ENCODE data around the gene KCNE3.

KCNE3 gene, protein sequence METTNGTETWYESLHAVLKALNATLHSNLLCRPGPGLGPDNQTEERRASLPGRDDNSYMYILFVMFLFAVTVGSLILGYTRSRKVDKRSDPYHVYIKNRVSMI

GRCh38 chr11:74466916-74467885 lies at the start of gene KCNE3:
KCNE3 (minus strand) TSS chr11:74467549; CDS start chr11:74457563, 9,986 bp downstream.
- DNase-seq (ENCODE audit: low spot score), result peak; percentile 82

DNA sequence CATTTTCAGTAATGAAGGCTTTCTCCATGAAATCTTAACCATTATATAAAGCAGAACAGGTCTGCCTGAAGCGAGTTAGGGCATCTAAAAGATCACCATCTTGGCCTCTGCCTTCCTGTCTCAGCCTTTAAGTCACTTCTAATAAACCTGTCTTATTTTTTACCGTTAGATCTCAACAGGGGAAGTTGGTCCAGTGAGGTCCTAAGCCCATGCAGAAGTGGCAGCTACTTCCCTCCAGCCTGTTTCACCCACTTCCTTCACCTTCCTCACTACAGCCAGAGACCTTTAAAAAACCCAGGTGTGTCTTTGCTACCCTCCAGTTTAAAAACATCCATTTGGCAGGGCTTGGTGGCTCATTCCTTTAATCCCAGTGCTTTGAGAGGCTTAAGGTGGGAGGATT lies 40.2 kb upstream of the KCNE3 start:
- no peak for DNase-seq (ENCODE audit: low spot score)

DNA sequence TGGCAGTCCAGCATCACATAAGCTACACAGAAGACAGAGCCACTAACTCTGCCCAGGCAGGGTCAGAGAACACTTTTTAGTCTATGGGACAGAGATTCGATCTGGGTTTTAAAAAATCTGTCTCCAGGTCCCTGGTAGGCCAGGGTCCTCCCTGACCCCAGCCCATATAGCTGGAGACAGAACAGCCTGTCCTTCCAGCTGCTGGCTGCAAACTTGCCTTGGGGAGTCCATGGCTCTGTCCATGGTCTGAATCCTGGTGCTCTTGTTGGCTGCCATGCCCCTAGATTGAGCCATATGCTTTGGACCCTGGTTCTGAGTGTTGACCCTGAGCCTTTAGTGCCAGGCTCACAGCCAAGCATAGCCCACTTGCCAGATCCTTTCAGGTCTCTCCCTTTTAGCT lies 39.5 kb upstream of the KCNE3 start:
- peak; percentile 39 for DNase-seq (ENCODE audit: low spot score)

- DNase-seq (ENCODE audit: low spot score), result no peak
These were observed 38.6 kb upstream of the KCNE3 start for GRCh38 chr11:74505911-74506310.

- no peak for DNase-seq (ENCODE audit: low spot score)
These were observed 36.8 kb upstream of the KCNE3 start for GRCh38 chr11:74504100-74504691.

GRCh38 chr11:74494916-74495315 lies 27.6 kb upstream of the KCNE3 start:
- DNase-seq (ENCODE audit: low spot score), result no peak

DNA sequence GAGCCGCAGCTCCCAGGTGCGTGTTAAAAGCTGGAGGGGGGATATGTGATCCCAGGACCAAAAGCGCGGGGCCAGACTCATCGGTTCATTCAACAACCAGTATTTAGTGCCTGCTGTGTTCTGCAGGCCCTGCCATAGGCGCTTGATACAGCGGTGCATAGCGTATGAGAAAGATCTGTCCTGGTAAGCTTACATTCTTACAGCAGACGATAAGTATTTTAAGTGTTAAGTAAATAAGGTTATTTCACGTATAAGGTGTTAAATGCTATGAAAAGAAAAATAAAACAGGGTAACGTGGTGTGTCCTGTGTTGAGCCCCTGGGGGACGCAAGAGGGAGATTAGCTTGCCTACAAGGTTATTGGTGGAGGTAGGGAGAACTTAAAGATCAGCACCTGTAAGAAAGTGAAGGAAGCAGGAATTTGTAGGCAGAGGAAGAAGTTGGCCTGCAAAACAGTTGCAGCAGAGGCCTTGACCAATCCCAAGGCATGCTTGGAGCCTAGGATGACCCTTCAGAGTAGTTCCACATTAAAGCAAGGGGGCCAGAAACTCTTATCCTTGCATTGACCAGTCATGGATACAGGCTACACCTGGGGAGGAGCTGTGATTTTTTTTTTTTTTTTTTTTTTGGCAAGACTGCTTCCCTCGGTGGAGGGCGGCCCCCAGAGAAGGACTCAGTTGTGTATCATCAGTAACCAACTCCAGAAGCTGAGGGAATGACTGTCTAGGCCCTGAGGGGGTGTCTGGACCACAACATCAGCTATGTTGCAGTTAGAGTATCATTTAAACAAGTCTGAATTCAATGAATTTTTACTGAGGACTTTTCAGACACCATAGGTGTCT lies 26.7 kb upstream of the KCNE3 start:
- no peak for DNase-seq (ENCODE audit: low spot score)

GRCh38 chr11:74492974-74493790 lies 25.8 kb upstream of the KCNE3 start, which contains the start of gene LIPT2:
LIPT2 (minus strand) TSS chr11:74493724; CDS start chr11:74493703, 21 bp downstream.
- DNase-seq (ENCODE audit: low spot score), result peak; percentile 94

DNA sequence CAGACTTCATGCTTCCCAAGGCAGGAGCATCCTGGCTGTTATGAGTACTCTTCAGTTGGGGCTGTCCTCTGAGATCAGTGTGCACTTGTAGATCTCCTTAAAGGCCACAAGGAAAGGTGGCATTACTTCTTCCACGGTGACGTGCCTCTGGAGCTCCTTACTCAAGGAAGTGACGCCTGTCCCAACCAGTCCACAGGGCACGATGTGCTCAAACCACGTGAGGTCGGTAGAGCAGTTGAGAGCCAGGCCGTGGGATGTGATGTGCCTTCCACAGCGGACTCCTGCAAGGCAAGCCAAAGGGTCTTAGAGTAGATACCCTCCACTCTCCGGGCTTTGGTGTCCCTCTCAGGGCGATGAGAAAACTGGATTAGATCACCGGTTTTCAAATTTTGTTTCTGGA lies 24.7 kb upstream of the KCNE3 start:
- DNase-seq (ENCODE audit: low spot score), result no peak

- DNase-seq (ENCODE audit: low spot score), result no peak
These were observed 23.6 kb upstream of the KCNE3 start for GRCh38 chr11:74490941-74491340.

- no peak for DNase-seq (ENCODE audit: low spot score)
These were observed 20.5 kb upstream of the KCNE3 start for GRCh38 chr11:74487875-74488274.

- DNase-seq (ENCODE audit: low spot score), result no peak
These were observed 18.5 kb upstream of the KCNE3 start for GRCh38 chr11:74485868-74486267.

- no peak for DNase-seq (ENCODE audit: low spot score)
These were observed 13.5 kb upstream of the KCNE3 start for GRCh38 chr11:74480688-74481417.

- DNase-seq (ENCODE audit: low spot score), result no peak
These were observed 12.4 kb upstream of the KCNE3 start for GRCh38 chr11:74479732-74480123.

DNA sequence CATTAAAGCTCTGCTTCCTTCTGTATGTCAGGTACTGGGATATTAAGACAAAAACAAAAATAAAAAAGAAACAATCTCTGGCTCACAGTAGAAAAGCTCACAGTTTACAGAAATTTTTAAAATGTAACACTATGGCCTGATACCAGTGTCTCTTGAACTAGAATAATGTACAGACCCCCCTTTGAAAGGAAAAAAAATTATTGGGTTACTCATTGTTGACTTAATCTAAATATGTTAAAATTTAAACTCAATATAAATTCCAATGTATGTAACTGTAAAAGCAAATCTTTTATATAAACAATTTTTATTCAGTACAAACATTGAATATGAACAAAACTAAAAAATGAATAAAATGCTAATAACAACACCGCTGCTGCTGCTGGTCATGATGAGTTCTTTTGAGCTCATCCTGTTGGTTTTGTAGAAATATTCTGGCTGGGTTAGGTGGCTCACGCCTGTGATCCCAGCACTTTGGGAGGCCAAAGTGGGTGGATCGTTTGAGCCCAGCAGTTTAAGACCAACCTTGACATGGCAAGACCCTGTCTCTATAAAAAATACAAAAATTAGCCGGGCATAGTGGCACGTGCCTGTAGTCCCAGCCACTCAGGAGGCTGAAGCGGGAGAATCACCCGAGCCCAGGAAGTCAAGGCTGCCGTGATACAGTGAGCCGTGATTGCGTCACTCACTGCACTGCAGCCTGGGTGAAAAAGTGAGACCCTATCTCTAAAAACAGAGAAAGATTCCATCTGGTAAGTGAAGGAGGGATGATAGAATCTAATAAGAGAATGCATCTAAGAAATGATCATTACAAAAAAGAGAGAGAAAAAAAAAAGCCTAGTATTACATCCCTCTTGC lies 11.8 kb upstream of the KCNE3 start:
- no peak for DNase-seq (ENCODE audit: low spot score)

DNA sequence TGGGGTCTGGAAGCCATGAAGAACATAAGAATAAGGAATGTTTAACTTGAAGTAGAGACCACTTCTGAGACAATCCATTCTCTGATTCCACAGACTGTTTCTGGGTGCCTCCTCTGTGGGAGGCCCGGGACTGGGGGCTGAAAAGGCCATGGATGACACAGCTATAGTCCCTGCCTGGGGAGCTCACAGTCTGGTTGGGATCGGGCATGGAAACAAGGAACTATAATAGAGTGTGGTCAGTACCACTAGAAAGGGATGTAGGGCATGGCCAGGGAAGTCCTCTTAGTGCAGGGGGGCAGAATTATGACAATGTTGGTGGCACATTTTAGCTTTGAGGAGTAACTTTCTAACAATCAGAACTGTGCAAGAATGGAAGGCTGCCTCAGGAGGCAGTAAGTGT lies 9.2 kb upstream of the KCNE3 start:
- no peak for DNase-seq (ENCODE audit: low spot score)

DNA sequence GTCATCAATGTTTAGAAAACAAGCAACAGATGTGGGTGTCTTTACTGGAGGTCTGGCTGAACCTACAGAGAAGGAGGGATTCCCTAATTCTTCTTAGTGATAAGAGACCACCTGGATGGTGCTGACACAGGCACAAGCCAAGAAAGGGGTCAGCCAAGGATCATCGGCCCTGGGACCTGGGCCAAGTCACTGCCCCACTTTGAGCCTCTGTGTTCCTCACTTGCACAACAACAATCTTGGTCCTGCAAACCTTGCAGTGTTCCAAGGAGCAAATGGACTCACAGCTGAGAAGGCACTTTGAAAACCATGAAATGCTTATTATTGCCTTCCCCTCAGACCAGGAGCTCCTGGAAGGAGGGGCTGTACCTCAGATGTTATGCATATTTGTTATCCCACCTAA lies 7.0 kb upstream of the KCNE3 start:
- DNase-seq (ENCODE audit: low spot score), result no peak

GRCh38 chr11:74473382-74474173 lies 6.2 kb upstream of the KCNE3 start:
- no peak for DNase-seq (ENCODE audit: low spot score)

Data from iPS-NIHi11 (cell line).